GM18508 (cell line): ENCODE measurements around the gene PIK3R4.
A peak's percentile ranks its signal among the peaks of the same experiment; 100 is the strongest.

ENCODE experiments used
- ATAC-seq: cut with Tn5 transposase; IDR thresholded peaks from one replicate; pipeline ENCODE4 v1.9.1; 2021; ENCODE audit warnings: moderate number of reproducible peaks; ENCODE audit not compliant: insufficient read depth, unreplicated experiment

Gene PIK3R4

DNA sequence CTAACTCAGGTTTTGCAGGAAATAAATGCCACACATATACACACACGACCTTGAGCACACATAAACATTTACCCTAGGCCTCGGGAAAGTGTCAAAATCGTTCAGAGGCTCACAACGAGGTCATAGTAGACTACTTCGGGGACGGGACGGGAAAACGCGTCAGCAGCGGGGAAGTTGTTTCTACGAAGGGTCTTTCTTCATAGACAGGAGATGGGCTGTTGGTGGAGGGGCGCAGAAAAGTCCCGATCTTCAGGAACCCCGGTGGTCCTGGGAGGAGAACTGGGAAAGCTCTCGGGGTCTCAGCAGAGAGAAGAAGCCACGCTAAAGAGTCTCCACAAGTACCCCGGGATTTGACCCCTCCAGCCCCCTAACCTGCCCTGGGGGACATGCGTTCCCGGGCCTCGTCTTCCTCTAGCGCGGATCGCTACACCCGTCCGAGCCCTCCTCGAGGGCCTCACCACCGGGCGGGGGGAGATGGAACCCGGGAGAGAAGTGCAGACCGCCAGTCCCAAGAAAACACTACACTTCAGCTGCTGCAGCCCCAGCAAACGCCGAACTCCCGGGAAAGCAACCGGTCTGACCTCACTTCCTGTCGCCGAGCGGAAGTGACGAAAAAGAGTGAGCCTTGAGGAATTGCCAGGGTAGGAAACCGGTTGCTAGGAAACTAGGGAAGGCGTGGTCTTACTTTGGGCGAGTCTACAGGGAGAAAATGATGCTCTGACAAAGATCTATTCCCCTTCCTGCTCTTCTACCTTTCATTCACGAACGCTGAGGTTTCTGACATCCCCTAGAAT is at the start of gene PIK3R4:
PIK3R4 (minus strand) TSS at position 584 of the 794 bp plus-strand sequence. CDS start 1,611 bp downstream, outside the sequence.
- peak; percentile 81 for ATAC-seq

DNA sequence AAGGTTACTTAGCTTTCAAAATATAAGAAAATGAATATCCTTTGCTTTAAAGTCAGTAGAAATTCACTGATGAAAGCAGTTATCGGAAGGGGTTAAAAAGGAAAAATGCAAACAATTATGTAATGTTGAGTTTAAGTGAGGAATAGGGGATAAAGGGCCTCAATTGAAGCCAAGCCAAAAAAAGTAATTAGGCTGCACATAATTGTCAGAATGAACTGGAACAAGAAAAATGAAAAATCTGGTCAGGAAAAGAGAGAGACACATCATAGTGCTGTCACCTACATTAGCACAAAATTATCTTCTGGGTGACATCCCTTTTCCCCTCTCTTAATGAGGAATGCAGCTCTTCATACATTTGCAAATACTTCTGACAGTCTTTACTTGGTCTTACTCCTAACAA is 48.8 kb upstream of the PIK3R4 start:
- no peak for ATAC-seq

DNA sequence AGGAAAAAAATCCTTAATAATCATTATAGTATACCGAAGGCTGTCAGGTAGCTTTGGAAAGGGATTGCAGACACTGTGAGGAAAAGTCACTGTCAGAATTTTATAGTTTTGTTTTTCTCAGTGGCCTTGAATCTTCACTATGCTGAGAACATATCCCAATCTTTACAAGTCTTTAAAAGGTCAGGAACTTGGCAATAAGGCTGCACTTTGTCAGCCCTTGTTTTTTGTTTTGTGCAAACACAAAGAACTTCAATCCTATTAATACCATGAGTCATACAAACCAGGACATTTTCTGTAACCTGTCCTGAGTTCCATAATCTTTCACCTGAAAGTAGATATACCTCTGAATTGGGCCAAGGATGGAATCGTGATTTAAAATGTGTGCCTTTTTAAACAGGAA is 45.6 kb upstream of the PIK3R4 start:
- ATAC-seq = no peak

DNA sequence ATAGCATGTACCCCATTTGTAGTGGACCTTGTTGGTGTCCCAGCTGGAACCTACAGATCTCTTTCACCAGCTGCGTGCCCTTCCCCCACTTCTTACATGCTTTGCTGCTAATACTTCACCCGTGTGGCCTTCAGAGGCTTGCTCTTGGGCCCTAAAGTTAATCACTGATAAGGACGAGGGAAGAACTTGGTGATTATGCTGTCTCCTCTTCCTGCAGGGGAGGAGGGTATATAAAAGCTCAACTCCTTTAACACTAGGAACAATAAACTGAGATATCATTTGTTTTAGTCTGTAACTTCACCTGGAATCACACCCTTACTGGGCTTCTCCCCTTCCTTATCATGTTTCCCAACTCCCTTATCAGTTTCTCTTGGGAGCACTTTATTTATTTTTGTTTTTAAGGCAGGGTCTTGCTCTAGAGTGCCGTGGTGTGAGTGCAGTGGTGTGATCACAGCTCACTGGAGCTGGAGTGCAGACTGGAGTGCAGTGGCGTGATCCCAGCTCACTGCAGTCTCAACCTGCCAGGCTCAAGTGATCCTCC is 43.2 kb upstream of the PIK3R4 start:
- ATAC-seq = no peak

GRCh38 chr3:130787422-130788068 is 40.9 kb upstream of the PIK3R4 start:
- ATAC-seq = no peak

GRCh38 chr3:130786306-130786705 is 39.7 kb upstream of the PIK3R4 start:
- no peak for ATAC-seq

DNA sequence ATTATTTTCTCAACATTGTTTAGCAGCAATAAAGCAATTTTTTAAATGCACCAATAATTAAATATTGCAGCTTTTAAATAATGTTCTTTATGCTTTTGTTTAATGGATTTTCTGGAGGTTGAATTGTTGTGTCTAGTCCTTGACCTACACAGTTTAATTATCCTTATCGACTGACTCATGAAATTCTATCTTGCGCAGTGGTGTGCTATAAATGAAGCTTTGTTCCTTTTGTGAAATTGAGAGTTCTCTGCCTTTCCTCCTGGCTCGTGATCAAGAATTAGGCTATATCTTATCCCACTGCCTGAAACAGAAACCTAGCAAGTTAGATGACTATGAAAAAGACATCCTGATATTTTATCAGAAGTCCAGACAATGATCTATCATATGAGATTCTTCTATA is 37.0 kb upstream of the PIK3R4 start:
- no peak for ATAC-seq

DNA sequence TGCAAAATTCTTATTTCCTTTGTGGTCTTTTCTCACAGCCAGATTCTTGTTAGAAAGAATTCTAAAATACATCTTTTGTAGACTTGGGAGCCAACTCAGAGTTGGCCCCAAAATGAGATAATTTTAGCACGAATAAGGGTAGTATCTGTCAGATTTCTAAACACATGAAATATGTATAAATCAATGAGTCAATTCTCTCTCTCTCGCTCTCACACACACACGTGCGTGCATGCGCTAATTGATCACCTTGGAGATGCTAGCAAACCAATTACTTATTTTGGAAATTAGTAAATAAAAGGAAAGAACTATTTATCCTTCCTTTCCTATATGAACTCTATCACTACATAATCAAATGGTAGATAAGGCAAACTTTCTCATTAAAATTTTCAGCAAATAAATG is 32.9 kb upstream of the PIK3R4 start:
- ATAC-seq = no peak

DNA sequence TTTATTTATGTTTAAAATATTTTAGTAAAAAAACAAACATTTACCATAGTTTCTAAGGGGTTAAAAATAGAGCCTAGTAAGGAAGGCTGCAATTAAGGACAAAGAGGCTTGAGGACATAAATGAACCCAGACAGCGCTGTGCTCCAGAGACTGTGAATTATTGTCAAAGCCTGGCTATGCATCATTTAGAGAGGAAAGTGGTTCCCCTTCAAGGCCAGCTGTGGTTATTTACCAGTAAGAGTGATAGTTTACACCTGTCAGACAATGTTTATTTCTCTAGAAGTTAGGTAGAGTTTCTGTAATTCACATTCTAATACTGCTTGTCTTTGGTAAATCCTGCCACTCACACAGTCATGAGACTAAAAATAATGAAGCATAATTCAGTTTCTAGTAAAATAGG is 32.4 kb upstream of the PIK3R4 start:
- peak; percentile 78 for ATAC-seq

GRCh38 chr3:130773366-130773765 is 26.7 kb upstream of the PIK3R4 start:
- no peak for ATAC-seq

GRCh38 chr3:130772129-130772528 is 25.5 kb upstream of the PIK3R4 start:
- no peak for ATAC-seq

DNA sequence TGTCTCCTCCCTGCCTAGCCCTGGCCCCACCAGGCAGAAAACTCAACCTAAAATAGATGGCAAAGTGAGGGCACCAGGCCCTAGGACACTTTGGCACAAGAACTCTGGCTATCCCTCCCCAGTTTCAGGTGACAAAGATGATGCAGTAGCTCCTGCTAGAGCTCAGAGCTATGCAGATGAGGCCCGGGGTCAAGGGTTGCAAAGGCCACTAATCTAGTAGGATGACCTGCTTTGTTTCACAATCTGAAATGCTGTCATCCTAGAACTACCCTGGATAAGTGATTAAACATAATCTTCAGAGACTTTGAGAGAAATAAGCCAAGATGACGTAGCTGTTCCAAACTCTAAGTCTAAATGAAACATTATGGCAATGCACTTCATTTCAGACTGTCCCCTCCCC is 24.0 kb upstream of the PIK3R4 start:
- ATAC-seq = no peak

GRCh38 chr3:130761730-130762311 is 15.2 kb upstream of the PIK3R4 start:
- no peak for ATAC-seq

- ATAC-seq = no peak
Measured at GRCh38 chr3:130760922-130761321, 14.3 kb upstream of the PIK3R4 start.

DNA sequence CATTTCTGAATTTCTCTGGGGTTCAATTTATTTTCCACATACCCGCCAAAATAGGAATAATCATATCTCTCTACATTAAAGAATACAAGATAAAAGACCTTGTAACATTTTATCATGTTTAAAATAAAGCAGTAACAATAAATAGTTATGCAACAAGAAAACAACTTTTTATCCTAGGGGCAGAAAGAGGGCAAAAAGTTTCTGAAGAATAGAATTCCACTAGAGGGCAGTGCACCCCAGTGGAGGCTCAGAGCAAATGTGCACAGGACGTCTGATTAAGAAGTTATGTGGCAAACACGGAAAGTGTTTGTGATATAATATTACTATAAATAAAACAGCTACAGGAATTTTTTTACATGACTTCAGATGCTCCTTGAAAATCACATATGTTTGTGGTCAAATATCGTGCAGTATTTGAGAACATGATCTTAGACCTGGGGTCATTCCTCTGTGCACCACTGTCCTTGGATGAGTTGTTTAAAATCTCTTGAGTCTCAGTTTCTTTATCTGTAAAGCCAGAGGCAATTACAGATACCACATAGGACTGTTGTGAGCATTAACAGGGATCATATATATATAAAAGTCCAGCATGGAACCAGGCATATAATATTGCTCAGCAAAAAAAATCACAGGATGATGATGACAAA is 13.2 kb upstream of the PIK3R4 start:
- no peak for ATAC-seq

GRCh38 chr3:130758624-130759369 is 12.2 kb upstream of the PIK3R4 start:
- ATAC-seq = no peak

GRCh38 chr3:130757611-130758150 is 11.1 kb upstream of the PIK3R4 start:
- ATAC-seq = no peak

DNA sequence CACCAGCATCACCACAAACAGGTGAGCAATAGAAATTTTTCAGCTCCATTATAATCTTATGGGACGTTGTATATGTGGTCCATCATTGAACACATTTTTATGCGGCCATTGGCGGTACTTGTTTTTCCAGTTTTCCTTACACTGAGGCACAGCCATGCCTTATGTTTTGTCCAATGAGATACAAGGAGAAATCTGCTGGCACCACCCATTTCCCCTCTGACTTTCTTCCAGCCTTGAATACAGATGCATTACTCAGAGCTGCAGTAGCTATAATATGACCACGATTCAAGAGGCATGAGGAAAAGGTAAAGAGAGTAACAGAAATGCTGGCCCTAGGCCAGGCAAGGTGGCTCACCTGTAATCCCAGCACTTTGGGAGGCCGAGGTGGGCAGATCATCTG is 9.0 kb upstream of the PIK3R4 start:
- no peak for ATAC-seq

DNA sequence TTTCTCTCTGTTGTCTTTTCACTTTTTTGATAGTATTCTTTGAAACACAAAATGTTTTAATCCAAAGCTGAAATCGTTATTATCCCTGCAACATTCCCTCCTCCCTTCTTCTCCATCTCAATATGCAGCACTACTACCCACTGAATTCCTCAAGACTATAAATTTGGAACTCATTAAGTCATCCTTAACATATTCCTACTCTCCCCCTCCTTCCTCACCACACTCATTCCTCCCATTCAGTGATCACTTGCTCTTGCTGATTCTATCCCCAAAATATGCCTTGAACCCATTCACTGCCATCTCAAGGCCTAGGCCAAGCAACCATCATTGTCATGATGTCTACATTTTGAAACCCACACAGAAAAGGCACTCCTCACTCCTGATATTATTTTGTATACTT is 2.4 kb upstream of the PIK3R4 start:
- no peak for ATAC-seq

DNA sequence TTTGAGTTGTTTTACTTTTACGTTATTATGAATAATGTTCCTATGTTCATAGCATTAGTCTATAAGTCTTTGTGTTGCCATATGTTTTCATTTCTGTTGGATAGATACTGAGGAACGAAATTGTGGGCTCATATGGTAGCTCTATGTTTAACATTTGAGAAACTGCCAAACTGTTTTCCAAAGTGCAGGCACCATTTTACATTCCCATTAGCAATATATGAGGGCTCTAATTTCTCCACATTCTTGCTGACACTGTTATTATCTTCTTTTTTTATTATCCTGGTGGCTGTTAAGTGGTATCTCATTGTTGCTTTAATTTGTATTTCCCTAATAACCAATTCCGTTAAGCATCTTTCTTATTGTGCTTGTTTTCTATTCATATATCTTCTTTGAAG is 1.8 kb upstream of the PIK3R4 start:
- ATAC-seq = no peak
